ES-I3 (cell line): Measurements from ENCODE around the gene ATG7.

Source experiments
- H3K36me3 ChIP-seq: 2 replicates; pipeline ENCODE4 v1.6.1; 2013; ENCODE audit warnings: mild to moderate bottlenecking, low read length, control low read depth, moderate library complexity; ENCODE audit not compliant: insufficient read depth
- H3K4me1 ChIP-seq: 2 replicates; pipeline ENCODE4 v1.6.1; 2013; ENCODE audit warnings: mild to moderate bottlenecking, control low read depth, low read length; ENCODE audit not compliant: insufficient read depth
- H3K9ac ChIP-seq: 2 replicates; pipeline ENCODE4 v1.6.1; 2013; ENCODE audit warnings: low read depth, mild to moderate bottlenecking, low read length, moderate library complexity
- H3K9me3 ChIP-seq: 2 replicates; pipeline ENCODE4 v1.6.1; 2013; ENCODE audit warnings: mild to moderate bottlenecking, low read length, moderate library complexity; ENCODE audit not compliant: control insufficient read depth, insufficient read depth

ATG7 gene

DNA sequence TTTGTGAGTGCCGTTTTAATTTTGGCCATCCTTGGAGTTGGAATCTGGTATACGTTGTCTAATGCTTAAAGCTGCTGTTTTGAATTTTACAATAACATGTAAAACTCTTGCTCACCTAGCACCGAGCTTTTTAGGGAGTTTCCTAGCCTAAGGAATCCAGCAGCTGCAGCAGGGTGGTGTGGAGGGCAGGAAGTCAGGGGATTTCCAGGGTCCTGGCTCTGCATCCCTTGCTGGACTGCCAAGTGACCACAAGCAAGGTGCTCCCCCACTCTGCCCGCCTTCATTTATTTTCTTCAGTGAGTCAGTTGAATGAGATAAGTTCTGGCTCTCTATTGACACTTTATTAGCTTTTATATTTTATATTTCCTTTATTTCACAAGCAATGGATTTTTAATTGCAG is 113.7 kb downstream of the ATG7 start:
- Histone ChIP-seq H3K36me3 (no peaks in the 10 kb centered on the region), H3K9me3 (no peaks in the 10 kb centered on the region), H3K4me1 (peaks cover 7% of the 10 kb centered on the region), H3K9ac (no peak overlapping the region)

DNA sequence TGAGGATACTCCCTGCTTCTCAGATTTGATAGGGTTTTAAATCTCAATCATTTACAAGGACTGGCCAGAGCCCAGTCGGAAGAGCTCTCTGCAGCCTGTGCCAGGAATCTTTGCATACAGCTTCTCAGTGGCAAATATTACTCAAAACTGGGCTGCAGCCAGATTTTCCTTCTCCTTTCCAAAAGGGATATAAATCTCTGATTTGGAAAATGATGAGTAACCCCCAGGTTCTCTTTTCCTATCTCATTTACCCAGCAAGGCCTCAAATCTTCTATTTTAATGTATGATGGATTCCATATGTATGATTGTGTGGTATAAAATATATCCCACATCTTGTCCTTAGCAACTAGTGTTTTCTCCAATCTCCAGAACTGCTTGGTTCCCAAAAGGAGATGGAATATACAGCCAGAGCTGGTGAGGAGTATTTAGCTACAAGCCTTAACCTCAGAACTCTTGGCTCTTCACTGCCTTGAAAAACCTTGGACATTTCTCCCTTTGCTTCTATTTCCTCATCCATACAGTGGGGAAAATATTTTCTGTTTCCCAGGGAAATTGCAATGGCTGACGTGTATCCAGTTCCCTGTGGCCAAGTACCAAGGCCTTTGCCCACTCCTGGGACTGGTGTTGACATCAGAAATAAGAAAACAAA is 114.4 kb downstream of the ATG7 start:
- H3K36me3 ChIP-seq, result no peaks in the 10 kb centered on the region
- H3K9me3 ChIP-seq, result no peaks in the 10 kb centered on the region
- peaks cover 12% of the 10 kb centered on the region for H3K4me1 ChIP-seq
- no peak overlapping the region for H3K9ac ChIP-seq

DNA sequence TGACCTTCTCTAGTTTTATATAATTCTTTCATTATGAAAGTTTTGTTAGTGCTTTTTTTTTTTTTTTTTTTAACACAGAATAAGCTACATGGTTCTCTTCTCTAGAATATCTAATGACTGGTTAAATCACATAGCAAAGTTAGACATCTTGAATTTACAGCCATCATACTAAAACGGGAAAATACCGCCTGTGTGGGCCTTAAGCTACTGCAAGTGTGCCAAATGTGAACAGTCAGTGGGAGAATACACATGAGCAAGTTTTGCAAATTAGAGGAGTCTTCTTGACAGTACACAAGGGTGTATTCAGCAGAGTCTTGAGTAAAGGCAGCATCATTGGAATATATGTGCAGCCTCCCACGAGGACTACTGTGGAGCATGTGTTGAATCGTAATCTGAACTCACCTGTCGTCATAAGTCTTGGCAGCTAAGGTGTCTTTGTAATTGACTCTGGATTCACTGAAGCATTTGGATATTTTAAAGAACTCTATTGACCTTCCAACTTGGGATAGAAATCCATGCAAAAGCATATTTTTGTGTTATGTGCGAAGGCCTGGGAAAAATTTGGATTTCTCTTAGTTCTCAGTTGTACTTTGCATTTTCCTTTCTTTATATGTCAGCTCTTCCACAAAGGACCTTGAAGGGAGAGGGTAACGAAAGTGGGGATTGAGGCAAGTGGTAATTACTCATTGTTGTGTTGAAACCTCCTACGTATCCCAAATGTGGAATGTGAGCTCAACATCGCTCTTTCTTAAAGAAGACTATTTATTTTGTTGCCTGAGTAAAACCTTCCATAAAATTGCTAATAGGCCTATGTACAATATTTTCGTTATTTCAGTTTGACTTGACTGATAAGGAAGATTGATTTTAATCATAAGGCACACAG is 117.4 kb downstream of the ATG7 start:
- no peak overlapping the region for H3K9ac ChIP-seq
- H3K9me3 ChIP-seq, result no peaks in the 10 kb centered on the region
- no peaks in the 10 kb centered on the region for H3K36me3 ChIP-seq
- peaks cover 27% of the 10 kb centered on the region for H3K4me1 ChIP-seq

DNA sequence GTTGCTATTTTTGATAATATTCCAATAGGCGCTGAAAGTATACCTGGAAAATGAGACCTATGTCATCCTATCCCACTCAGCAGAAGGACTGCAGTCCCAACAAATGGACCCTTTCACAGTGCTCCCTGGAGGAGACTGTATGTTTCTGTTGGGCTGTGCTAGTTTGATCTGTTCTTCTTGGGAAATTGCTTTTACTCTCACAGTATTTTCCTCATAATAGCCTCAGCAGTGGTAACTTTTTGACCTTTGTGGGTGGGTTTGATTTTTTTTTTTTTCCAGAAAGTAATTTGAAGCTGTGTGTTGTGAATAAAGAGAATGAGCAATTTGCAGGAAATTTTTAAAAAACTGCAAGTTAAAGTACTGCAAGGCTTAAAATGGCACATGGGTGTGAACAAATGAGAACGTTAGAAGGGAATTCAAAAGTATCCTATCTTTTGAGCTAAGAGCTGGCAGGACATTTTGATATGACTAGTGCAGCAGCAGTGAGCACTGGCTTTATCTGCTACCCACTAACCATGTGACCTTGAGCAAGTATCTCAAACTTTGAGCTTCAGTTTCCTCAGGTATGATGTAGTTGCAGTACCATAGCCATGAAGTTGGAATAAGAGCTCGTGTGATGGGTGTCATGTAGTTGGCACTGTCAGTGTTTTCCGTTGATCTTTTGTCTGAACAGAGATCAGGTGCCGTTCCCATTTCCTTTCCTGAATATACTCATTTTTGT is 118.4 kb downstream of the ATG7 start:
- H3K9ac ChIP-seq, result no peak overlapping the region
- H3K9me3 ChIP-seq, result no peaks in the 10 kb centered on the region
- peaks cover 23% of the 10 kb centered on the region for H3K4me1 ChIP-seq
- H3K36me3 ChIP-seq, result no peaks in the 10 kb centered on the region

DNA sequence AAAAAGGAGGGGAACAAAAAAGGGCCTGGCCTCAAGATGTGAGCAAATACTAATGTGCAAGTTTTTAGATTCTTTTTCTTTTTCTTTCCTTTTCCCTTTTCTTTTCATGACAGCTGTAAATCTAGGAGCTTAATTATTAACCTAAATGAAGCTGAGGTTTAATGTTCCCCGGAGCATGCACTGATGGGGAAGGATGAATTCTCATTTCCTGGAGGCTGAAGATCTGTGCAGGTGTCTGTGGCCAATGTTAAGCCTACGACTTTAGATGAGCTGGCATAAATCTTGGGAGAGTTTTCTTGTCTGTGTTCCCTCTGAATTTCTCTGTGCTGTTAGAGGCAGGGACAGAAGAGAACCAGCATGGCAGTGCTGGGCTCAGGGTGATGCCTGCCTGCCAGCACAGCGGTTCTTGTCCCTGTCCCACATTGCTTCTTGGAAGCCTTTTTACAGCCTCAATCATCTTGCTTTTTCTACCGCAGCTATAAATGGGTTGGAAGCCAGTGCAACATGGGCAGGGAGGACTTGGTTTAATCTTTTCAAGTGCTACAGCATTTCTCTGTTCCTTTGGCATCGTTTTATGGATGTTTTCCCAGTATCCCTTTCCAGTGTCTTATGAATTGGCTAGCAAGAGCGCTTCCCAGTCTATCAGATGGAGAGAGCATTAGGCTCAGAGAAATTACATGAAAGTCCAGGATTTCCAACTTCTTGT is 119.1 kb downstream of the ATG7 start:
- Histone ChIP-seq H3K4me1 (peaks cover 19% of the 10 kb centered on the region), H3K9ac (no peak overlapping the region), H3K36me3 (no peaks in the 10 kb centered on the region), H3K9me3 (no peaks in the 10 kb centered on the region)

DNA sequence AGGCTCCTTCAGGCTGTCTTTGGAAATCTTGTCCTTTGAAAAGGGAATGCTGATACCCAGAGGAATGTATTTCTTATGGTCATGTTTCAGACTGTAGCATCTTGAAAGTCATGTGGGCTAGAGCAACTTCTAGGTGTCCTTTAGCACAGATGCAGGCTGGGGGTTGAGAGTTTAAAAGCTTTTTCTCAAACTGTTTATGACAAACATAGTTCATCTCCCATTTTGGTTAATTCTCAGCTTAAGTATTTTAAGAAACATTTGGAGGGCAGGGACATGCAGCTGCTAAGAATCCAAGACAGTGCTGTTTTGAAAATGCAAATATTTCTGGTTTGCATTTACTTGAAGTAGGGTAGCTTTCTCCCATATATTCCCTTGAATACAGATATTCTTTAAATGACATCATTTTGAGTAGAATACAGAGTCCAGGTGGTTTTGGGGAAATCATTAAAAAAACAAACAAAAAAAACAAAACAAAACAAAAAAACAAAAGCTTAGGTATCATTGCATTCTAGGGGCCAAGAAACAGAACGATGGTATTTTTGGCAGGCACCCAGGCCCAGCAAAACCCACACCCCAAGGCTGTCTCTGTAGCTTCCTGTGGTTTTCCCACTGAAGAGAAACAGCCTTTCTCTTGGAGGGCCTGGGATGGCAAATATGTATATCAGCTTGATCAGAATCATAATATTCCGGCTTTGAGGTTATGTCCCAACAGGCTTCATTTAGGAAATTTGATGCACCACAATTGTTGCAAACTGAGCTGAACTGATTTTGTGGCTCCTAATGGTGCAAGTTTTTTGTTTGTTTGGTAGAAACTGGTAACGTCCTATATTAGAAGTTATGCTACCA is 120.0 kb downstream of the ATG7 start:
- no peaks in the 10 kb centered on the region for H3K36me3 ChIP-seq

DNA sequence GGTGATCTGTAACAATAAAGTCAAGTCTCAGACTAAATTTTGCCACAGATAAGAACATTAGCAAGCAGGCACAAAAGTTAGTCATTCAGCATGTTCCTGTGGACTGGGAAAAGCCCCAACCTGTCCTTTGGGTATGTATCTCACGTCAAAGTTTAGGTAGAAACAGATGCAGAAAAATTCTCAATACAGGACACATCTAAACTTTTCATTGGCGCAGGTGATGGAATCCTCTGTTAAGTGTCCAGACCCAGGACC is 120.6 kb downstream of the ATG7 start:
- Histone ChIP-seq H3K9ac (no peak overlapping the region), H3K9me3 (no peaks in the 10 kb centered on the region), H3K36me3 (no peaks in the 10 kb centered on the region), H3K4me1 (peaks cover 19% of the 10 kb centered on the region)

More for the DNA sequence above, 120.0 kb downstream of the ATG7 start:
- no peak overlapping the region for H3K9ac ChIP-seq
- H3K4me1 ChIP-seq, result peaks cover 19% of the 10 kb centered on the region
- H3K9me3 ChIP-seq, result no peaks in the 10 kb centered on the region

DNA sequence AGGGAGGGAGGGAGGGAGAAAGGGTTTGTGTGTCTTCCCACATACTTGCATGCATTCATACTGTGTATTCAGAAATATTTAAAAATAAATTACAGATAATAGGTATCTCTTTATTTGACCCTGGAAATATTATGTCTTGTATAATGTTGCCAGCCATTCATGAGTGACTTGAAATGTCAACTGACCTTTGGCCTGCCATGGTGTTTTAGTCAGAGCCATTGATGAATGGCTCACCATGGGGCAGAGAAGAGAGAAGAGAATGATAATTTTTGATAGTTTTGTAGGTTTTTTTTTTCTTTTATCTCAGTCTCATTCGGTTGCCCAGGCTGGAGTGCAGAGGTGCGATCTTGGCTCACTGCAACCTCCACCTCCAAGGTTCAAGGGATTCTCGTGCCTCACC is 121.2 kb downstream of the ATG7 start:
- Histone ChIP-seq H3K36me3 (no peaks in the 10 kb centered on the region), H3K4me1 (peaks cover 19% of the 10 kb centered on the region), H3K9me3 (no peaks in the 10 kb centered on the region), H3K9ac (no peak overlapping the region)

DNA sequence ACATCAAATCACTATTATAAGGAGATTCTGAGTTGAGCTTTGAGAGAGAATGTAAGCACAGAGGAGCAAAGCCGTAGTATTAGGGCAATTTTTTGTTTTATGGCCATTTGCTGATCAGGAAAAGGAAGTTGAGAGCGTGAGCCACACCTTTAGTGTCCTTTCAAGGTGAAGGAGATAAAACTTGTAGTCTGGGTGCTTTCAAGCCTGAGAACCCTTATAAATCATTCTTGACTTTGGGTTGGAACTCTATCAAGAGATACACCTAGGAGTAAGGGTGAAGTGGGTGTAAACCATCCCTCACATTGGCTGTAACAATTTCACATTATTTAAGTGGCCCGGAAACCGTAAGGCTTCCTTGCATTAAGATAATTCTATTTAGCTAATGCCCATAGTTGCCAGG is 122.2 kb downstream of the ATG7 start:
- Histone ChIP-seq H3K9ac (no peak overlapping the region), H3K4me1 (peaks cover 19% of the 10 kb centered on the region), H3K9me3 (no peaks in the 10 kb centered on the region), H3K36me3 (no peaks in the 10 kb centered on the region)

DNA sequence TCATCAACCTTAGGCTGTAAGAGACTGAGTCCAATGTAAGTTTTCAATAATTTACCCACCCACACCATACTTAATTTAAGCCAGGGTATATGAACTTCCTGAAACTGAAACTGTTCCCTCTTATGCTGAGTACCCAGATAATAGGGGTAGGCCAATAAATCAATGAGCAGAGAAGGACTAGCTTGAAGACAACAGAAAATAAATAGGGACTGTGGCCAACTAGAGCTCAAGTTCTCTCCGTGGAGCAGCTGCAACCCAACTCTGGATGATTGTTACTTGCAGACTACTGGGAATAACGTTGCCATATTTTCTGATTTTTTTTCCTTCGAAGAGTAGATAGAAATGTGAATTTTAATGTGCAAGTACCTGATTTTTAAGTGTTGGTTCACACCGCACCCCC is 128.0 kb downstream of the ATG7 start:
- Histone ChIP-seq H3K9ac (no peak overlapping the region), H3K9me3 (peaks cover 3% of the 10 kb centered on the region; the same call in 1 of the 2 replicates), H3K4me1 (no peaks in the 10 kb centered on the region), H3K36me3 (no peaks in the 10 kb centered on the region)

DNA sequence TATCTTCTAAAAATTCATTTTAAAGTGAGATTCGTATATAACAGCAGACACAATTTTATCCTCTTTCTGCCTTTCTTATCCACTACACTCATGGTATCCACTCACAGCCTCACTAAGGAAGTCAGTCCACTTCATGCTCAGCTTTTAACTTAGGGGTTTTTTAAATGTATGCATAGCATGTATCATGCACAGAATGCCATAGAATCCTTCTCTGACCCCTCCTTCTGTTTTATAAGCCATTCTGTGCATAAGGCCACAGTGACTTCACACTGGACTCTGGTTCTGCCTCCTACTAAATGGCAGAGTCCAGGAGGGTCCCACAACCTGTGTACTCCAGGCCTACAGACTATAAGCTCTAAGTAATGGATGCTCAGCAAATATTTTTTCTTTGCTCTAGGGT is 129.2 kb downstream of the ATG7 start:
- Histone ChIP-seq H3K36me3 (no peaks in the 10 kb centered on the region), H3K9me3 (peaks cover 8% of the 10 kb centered on the region), H3K4me1 (no peaks in the 10 kb centered on the region), H3K9ac (no peak overlapping the region)

DNA sequence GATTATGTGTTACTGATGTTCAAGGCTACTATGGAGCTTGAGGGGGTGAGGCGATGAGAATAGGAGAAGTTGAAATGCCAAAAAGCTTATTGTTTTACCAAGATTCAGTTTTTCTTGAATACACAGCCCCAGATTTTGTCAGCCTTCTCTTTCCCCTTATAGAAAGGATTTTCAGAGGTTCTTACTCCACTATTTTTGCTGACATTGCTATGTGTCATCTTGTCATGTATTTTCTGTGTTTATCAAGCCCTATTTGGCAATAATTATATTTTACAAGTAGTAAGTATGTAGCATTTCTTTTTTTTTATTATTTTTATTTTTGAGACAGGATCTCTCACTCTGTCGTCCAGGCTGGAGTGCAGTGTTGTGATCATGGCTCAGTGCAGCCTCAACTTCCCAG is 133.1 kb downstream of the ATG7 start:
- Histone ChIP-seq H3K36me3 (no peaks in the 10 kb centered on the region), H3K9ac (no peak overlapping the region), H3K4me1 (no peaks in the 10 kb centered on the region), H3K9me3 (peaks cover 14% of the 10 kb centered on the region)

DNA sequence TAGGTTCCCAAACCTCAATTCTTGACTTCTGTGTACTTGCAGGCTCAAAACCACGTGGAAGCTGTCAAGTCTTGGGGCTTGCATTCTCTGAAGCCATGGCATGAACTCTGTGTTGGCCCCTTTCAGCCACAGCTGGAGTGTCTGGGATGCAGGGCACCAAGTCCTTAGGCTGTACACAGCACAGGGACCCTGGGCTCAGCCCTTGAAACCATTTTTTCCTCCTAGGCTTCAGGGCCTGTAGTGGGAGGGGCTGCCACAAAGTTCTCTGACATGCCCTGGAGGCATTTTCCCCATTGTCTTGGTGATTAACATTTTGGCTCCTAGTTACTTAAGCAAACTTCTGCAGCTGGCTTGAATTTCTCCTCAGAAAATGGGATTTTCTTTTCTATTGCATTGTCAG is 135.4 kb downstream of the ATG7 start:
- H3K4me1 ChIP-seq, result no peaks in the 10 kb centered on the region
- peaks cover 14% of the 10 kb centered on the region for H3K9me3 ChIP-seq
- no peaks in the 10 kb centered on the region for H3K36me3 ChIP-seq
- H3K9ac ChIP-seq, result no peak overlapping the region
